Fibroblast of the aortic adventitia (primary cell): ENCODE results near the gene BNIP5. TPM values are rescaled to one million over a fixed set of nuclear protein-coding genes. Genes with fewer than 3 reads are reported as not detected.
A peak's percentile ranks its signal among the peaks of the same experiment; 100 is the strongest.

Experiments used
- DNase-seq: peaks from one replicate; pipeline ENCODE4 v3.0.0-alpha.2; 2010; ENCODE audit warnings: low read depth
- H3K4me3 ChIP-seq: 2 replicates; pipeline ENCODE4 v1.5.1; 2011; ENCODE audit warnings: low read depth, mild to moderate bottlenecking, control low read depth, low read length, moderate library complexity
- CTCF ChIP-seq: IDR thresholded peaks from 2 replicates; pipeline ENCODE4 v1.5.1; 2011; ENCODE audit warnings: mild to moderate bottlenecking, low read length, control low read depth, inconsistent platforms; ENCODE audit not compliant: insufficient read depth
- total RNA-seq: library from RNA; depleted of rRNA; stranded (reverse); fragments of >200 nt; gene quantifications from 2 replicates; pipeline ENCODE4 v1.2.3, GENCODE V29; 2012; ENCODE audit warnings: low replicate concordance

The BNIP5 gene
- total RNA-seq, 1 donor: not detected

GRCh38 chr6:36350681-36351571 is 14.2 kb upstream of the BNIP5 start:
- TF ChIP-seq CTCF: no peak
- DNase-seq: peak; percentile 98
- peak overlapping the region; percentile 9 for H3K4me3 ChIP-seq

GRCh38 chr6:36350082-36350481 is 13.4 kb upstream of the BNIP5 start:
- H3K4me3 ChIP-seq: no peak overlapping the region
- TF ChIP-seq CTCF: no peak
- DNase-seq: peak; percentile 30

- DNase-seq: no peak
- H3K4me3 ChIP-seq: no peak overlapping the region
- no peak for TF ChIP-seq CTCF
These were observed 12.6 kb upstream of the BNIP5 start for GRCh38 chr6:36349240-36349639.

GRCh38 chr6:36347621-36348020 is 10.9 kb upstream of the BNIP5 start:
- peak; percentile 73 for DNase-seq
- no peak overlapping the region for H3K4me3 ChIP-seq
- TF ChIP-seq CTCF: no peak

GRCh38 chr6:36346486-36347273 is 10.0 kb upstream of the BNIP5 start:
- H3K4me3 ChIP-seq: no peak overlapping the region
- no peak for DNase-seq
- TF ChIP-seq CTCF: no peak

GRCh38 chr6:36345681-36346466 is 9.2 kb upstream of the BNIP5 start:
- peak; percentile 34 for DNase-seq

More at GRCh38 chr6:36345681-36346466, 9.2 kb upstream of the BNIP5 start:
- no peak for TF ChIP-seq CTCF
- H3K4me3 ChIP-seq: no peak overlapping the region
